ENCODE measurements around the gene TANK. TPM values are rescaled to one million over a fixed set of nuclear protein-coding genes. Genes with fewer than 3 reads are reported as not detected.

Gene TANK
- total and polyA plus RNA-seq, 2 of the 8 experiments (the other 6 are each of a cell fraction or from before 2014, with no cell fraction given) = 7.0 to 26.1 TPM

DNA sequence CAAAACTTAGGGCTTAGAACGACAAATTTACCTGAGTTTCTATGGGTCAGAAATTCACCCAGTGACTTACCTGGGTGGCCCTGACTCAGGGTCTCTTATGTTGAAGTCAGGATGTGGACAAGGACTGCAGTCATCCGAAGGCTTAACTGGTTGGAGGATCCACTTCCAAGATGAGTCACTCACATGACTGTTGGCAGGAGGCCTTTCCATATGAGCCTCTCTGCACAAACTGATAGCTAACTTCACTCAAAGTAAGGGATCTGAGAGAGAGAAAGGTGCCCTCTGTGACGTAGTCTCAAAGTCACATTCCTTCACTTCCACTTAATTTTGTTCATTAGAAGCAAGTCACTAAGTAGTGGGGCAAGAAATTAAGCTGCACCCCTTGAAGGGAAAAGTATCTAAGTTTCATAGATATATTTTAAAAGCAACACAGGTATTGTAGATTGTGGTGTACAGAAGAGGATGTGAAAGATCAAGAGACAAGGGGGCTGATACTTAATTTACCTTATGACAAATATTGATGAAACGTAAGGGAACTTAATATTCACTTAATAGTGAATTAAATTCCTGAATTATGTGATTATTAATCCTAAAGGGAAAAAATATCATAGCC lies 48.4 kb downstream of the TANK start (continued):
- no peak for TF ChIP-seq POLR2AphosphoS5 (IDR thresholded peaks at IDR 0.05; ENCODE audit: low read depth, low read length)
- TF ChIP-seq FOSL1 (IDR thresholded peaks at IDR 0.05; ENCODE audit: insufficient read depth, low read depth, low read length) = no peak
- no peak for TF ChIP-seq JUN (IDR thresholded peaks at IDR 0.05; ENCODE audit: low read depth, low read length)
- TF ChIP-seq, protein P1, sequence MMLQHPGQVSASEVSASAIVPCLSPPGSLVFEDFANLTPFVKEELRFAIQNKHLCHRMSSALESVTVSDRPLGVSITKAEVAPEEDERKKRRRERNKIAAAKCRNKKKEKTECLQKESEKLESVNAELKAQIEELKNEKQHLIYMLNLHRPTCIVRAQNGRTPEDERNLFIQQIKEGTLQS (IDR thresholded peaks at IDR 0.05; ENCODE audit: insufficient read depth, low read depth, low read length) = no peak
- TF ChIP-seq PHF8 (conservative IDR thresholded peaks at IDR 0.05; ENCODE audit: low read depth, low read length) = no peak
- TF ChIP-seq NRF1 (IDR thresholded peaks at IDR 0.05; ENCODE audit: low read depth, low read length) = no peak

Measured in H1 (cell line).